ENCODE results near the gene REC114.

DNA sequence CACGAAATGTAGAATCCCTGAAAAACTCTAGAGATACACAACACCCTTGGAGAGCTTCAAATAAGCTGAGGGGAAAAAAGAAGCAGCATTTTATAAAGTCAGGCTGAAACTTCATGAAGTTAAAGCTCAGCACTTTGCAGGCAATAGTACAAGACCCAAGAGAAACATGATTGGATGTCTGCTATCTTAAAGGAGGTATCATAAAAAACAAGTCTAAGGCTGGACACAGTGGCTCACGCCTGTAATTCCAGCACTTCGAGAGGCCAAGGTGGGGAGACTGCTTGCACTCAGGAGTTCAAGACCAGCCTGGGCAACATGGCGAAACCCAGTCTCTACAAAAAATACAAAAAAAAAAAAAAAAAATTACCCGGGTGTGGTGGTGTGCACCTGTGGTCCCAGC lies 147.3 kb downstream of the REC114 start:
- TF ChIP-seq, protein P1, sequence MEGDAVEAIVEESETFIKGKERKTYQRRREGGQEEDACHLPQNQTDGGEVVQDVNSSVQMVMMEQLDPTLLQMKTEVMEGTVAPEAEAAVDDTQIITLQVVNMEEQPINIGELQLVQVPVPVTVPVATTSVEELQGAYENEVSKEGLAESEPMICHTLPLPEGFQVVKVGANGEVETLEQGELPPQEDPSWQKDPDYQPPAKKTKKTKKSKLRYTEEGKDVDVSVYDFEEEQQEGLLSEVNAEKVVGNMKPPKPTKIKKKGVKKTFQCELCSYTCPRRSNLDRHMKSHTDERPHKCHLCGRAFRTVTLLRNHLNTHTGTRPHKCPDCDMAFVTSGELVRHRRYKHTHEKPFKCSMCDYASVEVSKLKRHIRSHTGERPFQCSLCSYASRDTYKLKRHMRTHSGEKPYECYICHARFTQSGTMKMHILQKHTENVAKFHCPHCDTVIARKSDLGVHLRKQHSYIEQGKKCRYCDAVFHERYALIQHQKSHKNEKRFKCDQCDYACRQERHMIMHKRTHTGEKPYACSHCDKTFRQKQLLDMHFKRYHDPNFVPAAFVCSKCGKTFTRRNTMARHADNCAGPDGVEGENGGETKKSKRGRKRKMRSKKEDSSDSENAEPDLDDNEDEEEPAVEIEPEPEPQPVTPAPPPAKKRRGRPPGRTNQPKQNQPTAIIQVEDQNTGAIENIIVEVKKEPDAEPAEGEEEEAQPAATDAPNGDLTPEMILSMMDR (IDR thresholded peaks at IDR 0.05), result no peak
- TF ChIP-seq ZFX (IDR thresholded peaks at IDR 0.05; ENCODE audit: borderline replicate concordance), result no peak
